OCI-LY3 (cell line): ENCODE data around the gene PTH2R.
"Not testable (repeated sequence)": the region's sequence is repeated elsewhere in the genome, so short reads cannot be mapped to it uniquely, and the experiment has no call there.

Experiments
- H2AFZ ChIP-seq: fragments of 200-600, 300-600 bp; shearing (Covaris generic); 2 replicates; pipeline ENCODE4 v1.6.0; 2014; ENCODE audit warnings: antibody characterized with exemption, low read depth, low read length
- H3K27ac ChIP-seq: fragments of 200-600, 300-600 bp; sonication (generic); 2 replicates; pipeline ENCODE4 v1.5.1; 2014; ENCODE audit warnings: mild to moderate bottlenecking, low read length, moderate library complexity, mixed read lengths
- H3K27me3 ChIP-seq: fragments of 200-600, 300-600 bp; sonication (generic); 2 replicates; pipeline ENCODE4 v1.6.1; 2014; ENCODE audit warnings: low read depth, low read length, mixed read lengths
- H3K36me3 ChIP-seq: fragments of 200-600, 300-600 bp; sonication (generic); replicated peaks from 2 replicates; pipeline ENCODE3; 2014; ENCODE audit warnings: low read depth, low read length, mixed read lengths
- H3K4me1 ChIP-seq: fragments of 300-600, 200-600 bp; sonication (generic); 2 replicates; pipeline ENCODE4 v1.6.1; 2014; ENCODE audit warnings: low read length, mixed read lengths
- H3K4me2 ChIP-seq: fragments of 200-600, 300-600 bp; sonication (generic); 2 replicates; pipeline ENCODE4 v1.6.1; 2014; ENCODE audit warnings: low read length, mixed read lengths
- H3K4me3 ChIP-seq: fragments of 300-600, 200-600 bp; sonication (generic); 2 replicates; pipeline ENCODE4 v1.5.1; 2014; ENCODE audit warnings: antibody characterized with exemption, mild to moderate bottlenecking, low read length, moderate library complexity
- H3K79me2 ChIP-seq: fragments of 300-600, 200-600 bp; shearing (Covaris generic); 2 replicates; pipeline ENCODE4 v1.6.1; 2014; ENCODE audit warnings: mild to moderate bottlenecking, low read length, mixed read lengths
- H3K9ac ChIP-seq: fragments of 300-600, 200-600 bp; shearing (Covaris generic); 2 replicates; pipeline ENCODE4 v1.6.0; 2014; ENCODE audit warnings: mild to moderate bottlenecking, low read length, moderate library complexity
- H3K9me3 ChIP-seq: fragments of 200-600, 300-600 bp; shearing (Covaris generic); 2 replicates; pipeline ENCODE4 v1.6.1; 2014; ENCODE audit warnings: low read length, mixed read lengths; ENCODE audit not compliant: insufficient read depth
- H4K20me1 ChIP-seq: fragments of 200-600, 300-600 bp; sonication (generic); 2 replicates; pipeline ENCODE4 v1.6.1; 2016; ENCODE audit warnings: low read length, mixed read lengths; ENCODE audit not compliant: insufficient read depth
- CTCF ChIP-seq: fragments of 200-600, 300-600 bp; sonication (generic); IDR thresholded peaks from 2 replicates; pipeline ENCODE4 v1.5.1; 2014; ENCODE audit warnings: antibody characterized with exemption, low read length, low read depth
- EZH2phosphoT487 ChIP-seq: fragments of 200-600 bp; shearing (Covaris generic); IDR thresholded peaks from 2 replicates; pipeline ENCODE4 v1.6.1; 2018; ENCODE audit warnings: antibody characterized with exemption, mixed run types, low read depth

PTH2R gene

GRCh38 chr2:208373460-208374089, 33.0 kb upstream of the PTH2R start:
- Histone ChIP-seq H3K4me2 (no peak overlapping the region), H2AFZ (no peak overlapping the region), H3K27me3 (no peaks in the 10 kb centered on the region), H3K27ac (no peak overlapping the region), H3K4me3 (no peak overlapping the region), H3K4me1 (no peaks in the 10 kb centered on the region), H3K36me3 (no peaks in the 10 kb centered on the region), H3K9me3 (no peaks in the 10 kb centered on the region), H4K20me1 (no peaks in the 10 kb centered on the region), H3K79me2 (no peaks in the 10 kb centered on the region), H3K9ac (no peak overlapping the region)
- peak; percentile 81 for TF ChIP-seq CTCF
- TF ChIP-seq EZH2phosphoT487, result no peak

GRCh38 chr2:208375491-208376068, 31.0 kb upstream of the PTH2R start:
- H3K4me3 ChIP-seq, result no peak overlapping the region
- no peak overlapping the region for H2AFZ ChIP-seq
- H3K36me3 ChIP-seq, result no peaks in the 10 kb centered on the region
- TF ChIP-seq EZH2phosphoT487, result no peak
- no peak for TF ChIP-seq CTCF
- H3K27me3 ChIP-seq, result no peaks in the 10 kb centered on the region
- H3K27ac ChIP-seq, result no peak overlapping the region
- no peaks in the 10 kb centered on the region for H3K79me2 ChIP-seq
- H4K20me1 ChIP-seq, result no peaks in the 10 kb centered on the region
- H3K4me1 ChIP-seq, result no peaks in the 10 kb centered on the region
- no peak overlapping the region for H3K4me2 ChIP-seq
- H3K9ac ChIP-seq, result no peak overlapping the region
- no peaks in the 10 kb centered on the region for H3K9me3 ChIP-seq

GRCh38 chr2:208377344-208377860, 29.2 kb upstream of the PTH2R start:
- not testable (repeated sequence) for H3K27ac ChIP-seq, H3K4me2 ChIP-seq, H3K79me2 ChIP-seq, H3K9me3 ChIP-seq, H3K27me3 ChIP-seq, H2AFZ ChIP-seq, H4K20me1 ChIP-seq, H3K4me3 ChIP-seq, H3K4me1 ChIP-seq, H3K36me3 ChIP-seq, H3K9ac ChIP-seq

- no peaks in the 10 kb centered on the region for H3K36me3 ChIP-seq
- H3K27me3 ChIP-seq, result peaks cover 6% of the 10 kb centered on the region
- H3K4me1 ChIP-seq, result peaks cover 6% of the 10 kb centered on the region
- no peaks in the 10 kb centered on the region for H4K20me1 ChIP-seq
- H3K4me3 ChIP-seq, result no peak overlapping the region
- H3K9ac ChIP-seq, result no peak overlapping the region
- H3K79me2 ChIP-seq, result no peaks in the 10 kb centered on the region
- H3K9me3 ChIP-seq, result no peaks in the 10 kb centered on the region
- H2AFZ ChIP-seq, result no peak overlapping the region
- no peak overlapping the region for H3K27ac ChIP-seq
- TF ChIP-seq EZH2phosphoT487 (no peak), CTCF (no peak)
- H3K4me2 ChIP-seq, result no peak overlapping the region
Observed at GRCh38 chr2:208379192-208379591, 27.4 kb upstream of the PTH2R start.
